Stomach smooth muscle (tissue), 2 donors: ENCODE measurements around the gene GRM1.

ENCODE experiments used
- H3K27ac ChIP-seq: one replicate; pipeline ENCODE4 v1.7.0; 2013; ENCODE audit warnings: mild to moderate bottlenecking, low read length, inconsistent platforms
- H3K27me3 ChIP-seq, 2 donors: one replicate each; pipeline ENCODE4 v1.7.0; 2013; ENCODE audit warnings: low read length in 2 of 2; ENCODE audit not compliant: insufficient read depth in 2 of 2, control insufficient read depth in 1 of 2
- H3K36me3 ChIP-seq, 2 donors: one replicate each; pipeline ENCODE4 v1.7.0; 2013; ENCODE audit warnings: low read length in 2 of 2; ENCODE audit not compliant: control insufficient read depth in 2 of 2, insufficient read depth in 2 of 2
- H3K4me1 ChIP-seq: one replicate; pipeline ENCODE4 v1.7.0; 2013; ENCODE audit warnings: low read length; ENCODE audit not compliant: control insufficient read depth, insufficient read depth
- H3K4me3 ChIP-seq, 2 donors: one replicate each; pipeline ENCODE4 v1.7.0; 2013; ENCODE audit warnings: low read length in 2 of 2
- H3K9ac ChIP-seq, 2 donors: one replicate each; pipeline ENCODE4 v1.7.0; 2013; ENCODE audit warnings: low read length in 2 of 2, mild to moderate bottlenecking in 1 of 2
- H3K9me3 ChIP-seq, 2 donors: one replicate each; pipeline ENCODE4 v1.7.0; 2013; ENCODE audit warnings: low read length in 2 of 2; ENCODE audit not compliant: control insufficient read depth in 2 of 2
- donor health status: healthy.
- donor health status: Pancreatic carcinoma.

Gene GRM1

GRCh38 chr6:146361128-146361924 lies 332.5 kb downstream of the GRM1 start:
- H3K36me3 ChIP-seq: no peaks in the 10 kb centered on the region
- no peaks in the 10 kb centered on the region for H3K27me3 ChIP-seq
- H3K4me1 ChIP-seq: no peaks in the 10 kb centered on the region
- no peaks in the 10 kb centered on the region for H3K9me3 ChIP-seq
- no peak overlapping the region for H3K27ac ChIP-seq
- H3K4me3 ChIP-seq: no peak overlapping the region
- no peak overlapping the region for H3K9ac ChIP-seq

GRCh38 chr6:146363838-146364607 lies 335.2 kb downstream of the GRM1 start:
- Histone ChIP-seq H3K27ac (no peak overlapping the region), H3K27me3 (no peaks in the 10 kb centered on the region), H3K9ac (no peak overlapping the region), H3K4me3 (no peak overlapping the region), H3K9me3 (no peaks in the 10 kb centered on the region), H3K36me3 (no peaks in the 10 kb centered on the region), H3K4me1 (no peaks in the 10 kb centered on the region)

GRCh38 chr6:146364816-146365594 lies 336.1 kb downstream of the GRM1 start:
- H3K27ac ChIP-seq: no peak overlapping the region
- H3K9ac ChIP-seq: no peak overlapping the region
- no peaks in the 10 kb centered on the region for H3K4me1 ChIP-seq
- no peaks in the 10 kb centered on the region for H3K36me3 ChIP-seq
- no peak overlapping the region for H3K4me3 ChIP-seq
- no peaks in the 10 kb centered on the region for H3K27me3 ChIP-seq
- H3K9me3 ChIP-seq: no peaks in the 10 kb centered on the region

GRCh38 chr6:146367061-146367460 lies 338.2 kb downstream of the GRM1 start:
- H3K4me1 ChIP-seq: no peaks in the 10 kb centered on the region
- no peaks in the 10 kb centered on the region for H3K9me3 ChIP-seq
- no peak overlapping the region for H3K9ac ChIP-seq
- H3K27me3 ChIP-seq: no peaks in the 10 kb centered on the region
- H3K4me3 ChIP-seq: no peak overlapping the region
- no peaks in the 10 kb centered on the region for H3K36me3 ChIP-seq
- no peak overlapping the region for H3K27ac ChIP-seq

GRCh38 chr6:146369866-146370265 lies 341.0 kb downstream of the GRM1 start:
- Histone ChIP-seq H3K27me3 (no peaks in the 10 kb centered on the region), H3K36me3 (no peaks in the 10 kb centered on the region), H3K27ac (no peak overlapping the region), H3K9me3 (no peaks in the 10 kb centered on the region), H3K4me3 (no peak overlapping the region), H3K4me1 (no peaks in the 10 kb centered on the region), H3K9ac (no peak overlapping the region)

- Histone ChIP-seq H3K4me1 (no peaks in the 10 kb centered on the region), H3K27me3 (no peaks in the 10 kb centered on the region), H3K36me3 (no peaks in the 10 kb centered on the region)
Measured at GRCh38 chr6:146381486-146381885, 352.6 kb downstream of the GRM1 start.

GRCh38 chr6:146388736-146389364 lies 360.0 kb downstream of the GRM1 start:
- Histone ChIP-seq H3K36me3 (no peaks in the 10 kb centered on the region), H3K4me3 (no peak overlapping the region), H3K9ac (no peak overlapping the region), H3K27ac (no peak overlapping the region), H3K4me1 (no peaks in the 10 kb centered on the region), H3K27me3 (no peaks in the 10 kb centered on the region), H3K9me3 (no peaks in the 10 kb centered on the region)

More at GRCh38 chr6:146381486-146381885, 352.6 kb downstream of the GRM1 start:
- Histone ChIP-seq H3K9me3 (no peaks in the 10 kb centered on the region), H3K27ac (no peak overlapping the region), H3K9ac (no peak overlapping the region), H3K4me3 (no peak overlapping the region)

- Histone ChIP-seq H3K9me3 (no peaks in the 10 kb centered on the region), H3K4me3 (no peak overlapping the region), H3K27ac (no peak overlapping the region), H3K27me3 (no peaks in the 10 kb centered on the region), H3K36me3 (no peaks in the 10 kb centered on the region), H3K9ac (no peak overlapping the region), H3K4me1 (no peaks in the 10 kb centered on the region)
Measured at GRCh38 chr6:146389740-146390139, 360.9 kb downstream of the GRM1 start.

- Histone ChIP-seq H3K27ac (no peak overlapping the region), H3K9me3 (no peaks in the 10 kb centered on the region), H3K4me1 (no peaks in the 10 kb centered on the region), H3K9ac (no peak overlapping the region), H3K36me3 (no peaks in the 10 kb centered on the region), H3K27me3 (no peaks in the 10 kb centered on the region), H3K4me3 (no peak overlapping the region)
Measured at GRCh38 chr6:146397638-146398037, 368.8 kb downstream of the GRM1 start.

GRCh38 chr6:146402476-146402875 lies 373.6 kb downstream of the GRM1 start:
- no peaks in the 10 kb centered on the region for H3K27me3 ChIP-seq
- H3K27ac ChIP-seq: no peak overlapping the region
- H3K9ac ChIP-seq: no peak overlapping the region
- H3K9me3 ChIP-seq: peaks cover 0 to 4% of the 10 kb centered on the region in 2 donors
- H3K36me3 ChIP-seq: no peaks in the 10 kb centered on the region
- H3K4me1 ChIP-seq: no peaks in the 10 kb centered on the region
- H3K4me3 ChIP-seq: no peak overlapping the region
